Measurements from ENCODE around the gene C20orf202.
A peak's percentile ranks its signal among the peaks of the same experiment; 100 is the strongest.

- TF ChIP-seq CTCF (conservative IDR thresholded peaks at IDR 0.05; ENCODE audit: low read depth, low read length) (peak; percentile 76), EZH2 (IDR thresholded peaks at IDR 0.05; ENCODE audit: low read length, unreplicated experiment) (no peak)
These were observed 17.4 kb upstream of the C20orf202 start for GRCh38 chr20:1185790-1186334.
